Adipose tissue (tissue), 3 donors: Measurements from ENCODE around the gene ROBO2. TPM values are rescaled to one million over a fixed set of nuclear protein-coding genes. Genes with fewer than 3 reads are reported as not detected.

Experiments
- H3K27ac ChIP-seq: one replicate; pipeline ENCODE4 v1.5.1; 2013; ENCODE audit warnings: low read depth, low read length
- WGBS, 3 donors: extraction: QIAGEN DNeasy Blood & Tissue Kit; methylation state at CpG; one replicate each; pipeline ENCODE4 v1.1.7; 2013; 5-methylcytosine and 5-hydroxymethylcytosine counted together
- polyA plus RNA-seq, 3 donors: library from polyadenylated mRNA; stranded (reverse); fragments of 200-250 nt; gene quantifications; one replicate each; pipeline ENCODE4 v1.2.3, GENCODE V29; 2013
- donor health status: healthy with polysubstance abuse.
- donor health status: Bipolar disorder and iron deficiency.
- donor health status: healthy.

ROBO2 gene
- polyA plus RNA-seq, 3 donors: 0.18 to 1.3 (median 0.62) TPM

GRCh38 chr3:77626157-77626556 is 586.3 kb downstream of the ROBO2 start:
- no peak overlapping the region for H3K27ac ChIP-seq
- 61 to 94% (median 94%) methylated on average over 1 of the region's 1 CpG for WGBS, 3 donors

- H3K27ac ChIP-seq: no peak overlapping the region
- WGBS, 3 donors: 23 to 59% (median 53%) methylated on average over 2 of the region's 2 CpGs
Observed at GRCh38 chr3:77648214-77648613, 608.3 kb downstream of the ROBO2 start.

- no peak overlapping the region for H3K27ac ChIP-seq
- WGBS, 3 donors: 34 to 73% (median 69%) methylated on average over 4 of the region's 4 CpGs
Observed at GRCh38 chr3:77648664-77649063, 608.8 kb downstream of the ROBO2 start.

- no peak overlapping the region for H3K27ac ChIP-seq
Observed at GRCh38 chr3:77652624-77653023, 612.7 kb downstream of the ROBO2 start.

- H3K27ac ChIP-seq: no peak overlapping the region
- 68 to 80% (median 72%) methylated on average over 1 of the region's 1 CpG for WGBS, 3 donors
Observed at GRCh38 chr3:77655396-77655795, 615.5 kb downstream of the ROBO2 start.

GRCh38 chr3:77660718-77661117 is 620.8 kb downstream of the ROBO2 start:
- H3K27ac ChIP-seq: no peak overlapping the region
- WGBS, 3 donors: 52 to 85% (median 70%) methylated on average over 3 of the region's 3 CpGs

GRCh38 chr3:77667901-77668300 is 628.0 kb downstream of the ROBO2 start:
- WGBS, 3 donors: 24 to 31% (median 25%) methylated on average over 1 of the region's 1 CpG
- H3K27ac ChIP-seq: no peak overlapping the region

GRCh38 chr3:77668376-77668775 is 628.5 kb downstream of the ROBO2 start:
- no peak overlapping the region for H3K27ac ChIP-seq
- WGBS, 3 donors: 42 to 51% (median 48%) methylated on average over 1 of the region's 1 CpG

GRCh38 chr3:77672016-77672415 is 632.1 kb downstream of the ROBO2 start:
- 68 to 81% (median 78%) methylated on average over 2 of the region's 2 CpGs for WGBS, 3 donors

GRCh38 chr3:77682162-77682561 is 642.3 kb downstream of the ROBO2 start:
- no peak overlapping the region for H3K27ac ChIP-seq
- 61 to 87% (median 71%) methylated on average over 2 of the region's 2 CpGs for WGBS, 3 donors

More at GRCh38 chr3:77672016-77672415, 632.1 kb downstream of the ROBO2 start:
- no peak overlapping the region for H3K27ac ChIP-seq

GRCh38 chr3:77684115-77684514 is 644.2 kb downstream of the ROBO2 start:
- H3K27ac ChIP-seq: no peak overlapping the region

GRCh38 chr3:77685713-77686112 is 645.8 kb downstream of the ROBO2 start:
- WGBS, 3 donors: 61 to 75% (median 69%) methylated on average over 3 of the region's 3 CpGs
- H3K27ac ChIP-seq: no peak overlapping the region

GRCh38 chr3:77686560-77686959 is 646.7 kb downstream of the ROBO2 start:
- 12 to 29% (median 18%) methylated on average over 2 of the region's 2 CpGs for WGBS, 3 donors
- no peak overlapping the region for H3K27ac ChIP-seq

- 41 to 62% (median 56%) methylated on average over 3 of the region's 3 CpGs for WGBS, 3 donors
- no peak overlapping the region for H3K27ac ChIP-seq
Observed at GRCh38 chr3:77687545-77687944, 647.6 kb downstream of the ROBO2 start.

GRCh38 chr3:77690284-77690845 is 650.5 kb downstream of the ROBO2 start:
- WGBS, 3 donors: 73 to 87% (median 84%) methylated on average over 7 of the region's 7 CpGs
- H3K27ac ChIP-seq: no peak overlapping the region

GRCh38 chr3:77693147-77693546 is 653.2 kb downstream of the ROBO2 start:
- no peak overlapping the region for H3K27ac ChIP-seq
- WGBS, 3 donors: 66 to 82% (median 78%) methylated on average over 2 of the region's 2 CpGs

GRCh38 chr3:77699125-77699691 is 659.3 kb downstream of the ROBO2 start:
- 62 to 87% (median 83%) methylated on average over 3 of the region's 3 CpGs for WGBS, 3 donors
- no peak overlapping the region for H3K27ac ChIP-seq
